Stimulated activated CD8-positive, alpha-beta memory T cell treated with anti-CD3 and anti-CD28 coated beads, Interleukin-4, amount 100 ng/mL, for 1 hour (primary cell): ENCODE data around the gene HDAC3.
A peak's percentile ranks its signal among the peaks of the same experiment; 100 is the strongest.
"Not testable (repeated sequence)": the region's sequence is repeated elsewhere in the genome, so short reads cannot be mapped to it uniquely, and the experiment has no call there.

ENCODE experiments used
- DNase-seq, 2 donors: peaks; one replicate each; pipeline ENCODE4 v3.0.0-alpha.2; 2020; ENCODE audit warnings: low read depth in 2 of 2, low spot score in 1 of 2

The HDAC3 gene

DNA sequence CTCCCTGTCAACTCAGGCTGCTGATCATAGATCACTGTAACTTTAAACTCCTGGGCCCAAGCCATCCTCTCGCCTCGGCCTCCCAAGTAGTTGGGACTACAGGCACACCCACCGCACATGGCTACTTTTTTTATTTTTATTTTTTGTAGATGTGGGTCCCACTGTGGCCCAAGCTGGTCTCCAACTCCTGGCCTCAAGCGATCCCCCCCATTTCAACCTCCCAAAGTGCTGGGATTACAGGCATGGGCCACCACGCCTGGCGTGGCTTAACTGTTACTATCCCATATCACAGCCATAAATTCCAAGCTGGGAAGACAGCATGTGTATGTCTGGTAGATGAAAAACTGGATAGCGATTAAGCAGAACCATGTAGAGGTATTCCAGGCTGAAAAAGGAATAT lies 1.0 kb downstream of the HDAC3 start:
- no peak for DNase-seq

DNA sequence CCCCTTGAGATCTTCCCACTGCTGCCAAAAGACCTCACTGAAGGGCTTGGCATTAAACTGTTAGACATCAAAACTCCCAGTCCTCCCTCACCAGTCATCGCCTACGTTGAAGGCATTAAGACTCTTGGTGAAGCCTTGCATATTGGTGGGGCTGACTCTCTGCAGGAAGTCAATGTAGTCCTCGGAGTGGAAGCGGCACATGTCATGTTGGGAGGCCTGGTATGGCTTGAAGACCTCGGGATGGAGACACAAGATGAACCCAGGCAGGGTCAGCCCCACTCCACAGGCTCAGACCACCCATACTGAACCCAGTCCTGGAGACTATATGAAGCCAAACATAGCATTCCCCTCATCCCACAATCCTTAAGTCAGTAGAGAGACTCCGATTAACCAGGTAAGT lies 1.9 kb downstream of the HDAC3 start:
- no peak for DNase-seq

DNA sequence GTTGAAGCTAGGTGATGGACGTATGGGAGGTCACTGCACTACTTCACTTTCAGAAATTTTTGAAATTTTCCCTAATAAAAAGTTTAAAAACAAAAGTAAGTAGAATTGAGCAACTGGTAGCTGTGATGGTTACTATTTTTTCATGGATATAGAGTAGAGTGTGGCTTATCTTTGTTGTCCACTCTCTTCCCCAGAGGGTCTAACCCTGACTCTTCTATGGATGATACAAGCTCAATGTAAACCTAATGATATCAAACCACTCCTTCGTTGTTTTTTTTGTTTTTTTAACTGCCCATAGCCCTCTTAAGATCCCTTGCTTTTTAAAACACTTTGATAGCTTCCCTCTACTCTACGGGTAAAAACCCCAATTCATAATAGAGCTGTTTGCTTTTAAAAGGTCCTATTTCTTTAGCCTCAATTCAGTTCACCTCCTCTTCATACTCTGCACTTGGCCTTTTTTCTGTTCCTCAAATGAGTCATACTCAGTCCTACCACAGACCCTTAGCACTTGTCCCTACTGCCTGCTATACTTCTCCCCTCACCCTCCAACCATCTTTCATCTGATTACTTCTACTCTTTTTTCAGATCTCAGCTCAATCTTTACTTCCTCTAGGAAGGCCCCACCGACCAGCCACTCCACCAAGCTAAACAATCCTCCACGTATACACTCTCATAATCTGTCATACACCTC lies 2.6 kb downstream of the HDAC3 start:
- no peak for DNase-seq

DNA sequence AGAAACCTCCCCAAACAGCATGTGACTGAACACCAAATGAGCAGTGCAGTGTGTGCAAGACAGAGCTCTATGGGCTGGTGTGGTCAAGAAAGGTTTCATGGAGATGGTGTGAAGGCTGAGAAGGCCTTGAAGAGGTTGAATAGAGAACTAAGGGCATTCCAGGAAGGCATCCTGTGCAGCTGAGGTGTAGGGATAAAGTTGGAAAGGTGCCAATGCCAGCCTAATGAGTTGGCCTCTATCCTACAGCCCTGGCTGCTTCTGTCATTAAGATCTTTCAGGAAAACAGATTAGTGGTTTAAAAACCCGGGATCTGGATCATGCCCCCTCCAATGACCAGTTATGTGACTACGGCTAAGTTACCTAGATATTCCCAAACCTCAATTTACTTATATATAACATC lies 4.0 kb downstream of the HDAC3 start:
- no peak for DNase-seq

DNA sequence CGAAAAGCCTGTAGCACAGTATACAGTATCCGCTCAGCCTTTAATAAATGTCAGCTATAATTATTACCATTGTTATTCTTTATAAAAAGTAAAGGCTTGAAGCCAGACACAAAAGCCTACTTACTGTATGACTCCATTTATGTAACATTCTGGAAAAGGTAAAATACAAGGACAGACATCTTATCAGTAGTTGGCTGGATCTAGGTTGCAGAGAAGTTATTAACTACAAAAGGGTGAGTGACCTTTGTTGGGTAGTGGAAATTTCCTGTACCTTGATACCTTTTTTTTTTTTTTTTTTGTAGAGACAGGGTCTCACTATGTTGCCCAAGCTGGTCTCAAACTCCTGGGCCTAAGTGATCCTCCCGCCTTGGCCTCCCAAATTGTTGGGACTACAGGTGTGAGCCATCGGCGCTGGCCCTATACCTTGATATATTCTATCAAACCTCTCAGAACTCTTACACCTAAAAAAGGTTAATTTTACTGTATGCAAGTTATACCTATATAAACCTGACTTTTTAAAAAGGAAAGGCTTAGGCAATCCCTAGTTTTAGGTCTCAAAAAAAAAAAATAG lies 6.0 kb downstream of the HDAC3 start:
- DNase-seq = no peak

DNA sequence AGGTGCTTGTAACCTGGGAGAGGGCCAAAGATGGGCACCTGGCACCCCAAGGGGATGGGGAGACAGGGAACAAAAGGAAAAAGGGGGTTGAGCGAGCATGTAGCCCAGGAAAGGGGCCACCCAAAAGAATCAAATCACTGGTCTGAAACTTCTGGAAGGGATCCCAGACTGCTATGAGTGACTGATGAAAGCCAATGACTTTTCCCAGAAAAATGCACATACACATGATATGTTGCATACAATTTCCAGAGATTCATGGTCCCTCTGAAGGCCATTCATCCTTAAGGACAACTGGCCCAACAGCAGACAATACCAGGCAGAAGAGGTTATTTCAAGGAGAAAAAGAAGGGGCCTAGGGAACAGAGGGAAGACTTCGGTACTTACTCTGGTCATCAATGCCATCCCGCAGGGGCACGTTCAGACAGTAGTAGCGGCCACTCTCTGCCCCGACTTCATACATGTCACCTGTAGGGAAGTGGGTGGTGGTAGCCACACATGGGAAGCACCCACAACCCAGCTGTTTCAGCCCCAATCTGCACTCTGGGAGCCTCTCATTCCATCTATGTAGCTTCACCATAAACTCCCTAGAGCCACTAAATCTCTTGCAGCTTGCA lies 8.4 kb downstream of the HDAC3 start:
- no peak for DNase-seq

DNA sequence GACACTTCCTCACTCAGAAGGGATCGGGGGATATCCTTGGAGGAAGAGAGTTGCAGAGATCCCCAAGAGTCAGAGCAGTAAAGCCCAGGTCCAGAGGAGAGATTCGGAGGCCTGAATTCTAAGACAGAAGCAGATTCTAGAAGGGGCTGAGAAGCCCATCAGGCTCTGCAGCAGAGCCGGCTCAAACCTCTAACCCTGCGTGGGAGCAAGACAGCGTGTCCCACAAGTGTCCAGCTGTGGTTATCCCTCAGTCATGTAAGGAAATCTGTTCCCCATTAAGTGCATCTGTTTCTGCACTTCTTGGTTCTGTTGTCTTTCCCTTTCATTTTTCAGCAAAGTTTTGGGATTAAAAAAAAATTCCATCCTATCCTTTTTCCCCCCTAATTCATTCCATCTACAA lies 13.0 kb downstream of the HDAC3 start:
- no peak for DNase-seq

DNA sequence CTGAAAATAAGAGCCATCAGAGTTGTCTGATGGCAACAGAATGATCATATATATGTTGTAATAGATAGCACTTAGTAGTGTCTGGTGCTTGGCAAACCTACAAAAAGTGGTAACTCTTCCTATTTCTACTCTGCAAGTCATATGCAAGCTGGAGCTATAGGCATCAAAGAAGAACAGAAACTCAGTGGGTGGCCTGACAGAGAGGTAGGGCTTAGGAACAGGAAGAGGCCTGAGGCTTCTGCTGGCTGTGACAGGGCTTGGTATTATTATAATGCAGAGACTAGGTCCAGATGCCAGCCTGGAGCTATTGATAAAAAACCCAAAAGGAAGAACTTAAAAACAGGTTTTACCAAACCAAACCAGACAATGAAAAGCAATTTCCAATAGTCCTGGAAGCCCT lies 13.5 kb downstream of the HDAC3 start:
- DNase-seq = no peak

DNA sequence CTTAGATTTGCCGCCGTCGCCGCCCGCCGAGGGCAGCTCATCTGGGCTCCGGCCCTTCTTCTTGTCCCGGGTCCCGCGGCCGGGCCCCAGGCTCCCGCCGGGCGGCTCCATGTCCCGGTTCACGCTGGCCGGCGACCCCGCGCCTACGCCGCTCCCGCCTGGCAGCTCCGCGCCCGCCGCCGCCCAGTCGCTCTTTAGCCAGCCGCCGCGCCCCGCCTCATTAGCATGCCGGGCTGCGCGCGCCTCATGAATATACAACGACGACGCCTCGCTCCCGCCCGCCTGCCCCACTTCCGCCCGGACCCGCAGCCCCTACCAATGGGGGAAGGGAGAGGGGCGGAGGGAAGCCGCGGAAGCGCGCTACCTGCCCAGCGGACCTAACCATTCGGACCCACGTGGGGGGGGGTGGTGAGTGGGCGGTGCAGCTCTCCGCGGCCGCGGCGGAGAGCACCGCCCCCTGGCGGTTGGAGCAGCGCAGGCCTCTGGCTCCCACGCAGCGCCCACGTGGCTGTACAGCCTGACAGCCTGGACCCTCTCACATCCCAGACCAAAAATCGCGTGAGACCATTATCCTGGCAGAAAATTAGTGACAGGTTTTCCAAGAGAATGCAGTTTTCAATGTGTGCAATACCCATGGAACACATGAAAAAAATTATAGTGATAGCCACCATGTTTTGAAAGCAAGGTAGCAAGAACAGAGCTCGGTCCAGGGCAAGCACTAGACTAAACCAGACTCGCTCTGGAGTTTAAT lies 17.7 kb downstream of the HDAC3 start, which contains the start of gene DIAPH1:
TSS of gene DIAPH1 (minus strand) at position 197 of the 751 bp plus-strand sequence. CDS start at position 111, 86 bp downstream.
- DNase-seq = peak; percentile 96 to 97

DNA sequence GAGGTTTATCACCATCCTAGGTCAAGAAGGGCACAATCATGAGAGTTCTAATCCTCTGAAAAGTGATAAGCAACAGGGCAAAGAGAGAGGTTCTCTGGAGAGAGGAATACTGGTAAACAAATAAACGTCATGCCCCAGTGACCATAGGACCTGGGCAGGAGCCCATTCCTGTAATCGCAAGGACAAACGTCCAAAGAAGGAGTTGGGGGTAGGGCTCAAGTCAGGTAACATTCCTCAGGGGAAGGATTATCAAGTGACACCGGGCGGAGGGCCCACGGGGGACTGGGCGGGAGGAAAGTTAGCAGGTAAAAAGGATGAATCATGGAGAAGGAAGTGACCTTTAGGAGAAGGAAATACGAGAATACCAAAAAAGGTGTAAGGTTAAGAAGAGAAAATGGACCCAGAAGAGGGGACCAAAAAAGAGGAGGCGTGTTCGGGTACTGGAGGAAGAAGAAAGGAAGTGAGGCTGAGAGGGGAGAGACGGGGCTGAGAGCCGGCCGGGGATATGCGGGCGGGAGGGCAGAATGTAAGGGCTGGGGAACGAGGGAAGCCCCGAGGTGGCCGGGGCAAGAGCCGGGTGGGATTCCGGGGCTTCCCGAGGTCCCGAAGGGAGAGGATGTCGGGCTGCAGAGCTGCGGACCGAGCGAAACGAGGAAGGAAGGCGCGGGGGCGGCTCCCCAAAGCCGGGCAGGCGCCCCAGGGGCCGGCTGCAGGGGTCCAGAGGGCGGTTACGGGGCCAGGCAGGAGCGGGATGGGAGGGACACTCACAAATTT lies 18.4 kb downstream of the HDAC3 start:
- DNase-seq = peak; percentile 11 to 16

DNA sequence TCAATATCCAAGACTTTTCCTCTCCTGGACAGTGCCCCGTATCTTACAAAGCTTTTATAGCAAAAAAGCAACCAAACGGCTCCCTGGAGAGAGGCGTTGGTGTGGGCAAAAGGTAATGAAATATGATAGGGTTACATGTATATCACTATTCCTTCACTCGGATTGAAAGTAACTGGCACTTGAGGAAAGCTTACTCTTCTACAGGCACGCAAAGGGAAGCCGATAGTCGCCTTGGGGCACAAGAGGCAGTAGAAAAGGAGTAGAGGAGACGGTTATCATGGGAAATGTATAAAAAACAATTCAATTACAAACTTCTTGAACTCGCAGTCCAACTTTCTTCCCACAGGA lies 19.0 kb downstream of the HDAC3 start:
- DNase-seq = no peak

DNA sequence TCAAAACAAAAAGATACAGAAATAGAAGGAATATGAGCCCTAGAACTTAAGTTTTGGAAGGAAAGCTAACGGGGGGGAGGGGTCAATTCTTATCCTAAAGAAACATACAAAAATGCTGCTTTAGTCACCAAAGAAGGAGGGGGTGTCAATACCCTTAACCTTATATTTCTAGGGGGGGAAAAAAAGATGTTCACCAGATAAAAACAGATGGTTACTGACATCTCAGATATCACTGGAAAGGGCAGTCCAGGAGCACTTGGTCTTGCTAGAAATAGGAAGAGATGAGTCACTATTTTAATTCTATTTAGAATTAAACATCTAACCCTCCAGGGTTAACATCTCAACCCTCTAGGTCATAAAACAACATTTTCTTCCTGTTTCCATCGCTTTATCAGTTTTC lies 19.5 kb downstream of the HDAC3 start:
- no peak for DNase-seq

DNA sequence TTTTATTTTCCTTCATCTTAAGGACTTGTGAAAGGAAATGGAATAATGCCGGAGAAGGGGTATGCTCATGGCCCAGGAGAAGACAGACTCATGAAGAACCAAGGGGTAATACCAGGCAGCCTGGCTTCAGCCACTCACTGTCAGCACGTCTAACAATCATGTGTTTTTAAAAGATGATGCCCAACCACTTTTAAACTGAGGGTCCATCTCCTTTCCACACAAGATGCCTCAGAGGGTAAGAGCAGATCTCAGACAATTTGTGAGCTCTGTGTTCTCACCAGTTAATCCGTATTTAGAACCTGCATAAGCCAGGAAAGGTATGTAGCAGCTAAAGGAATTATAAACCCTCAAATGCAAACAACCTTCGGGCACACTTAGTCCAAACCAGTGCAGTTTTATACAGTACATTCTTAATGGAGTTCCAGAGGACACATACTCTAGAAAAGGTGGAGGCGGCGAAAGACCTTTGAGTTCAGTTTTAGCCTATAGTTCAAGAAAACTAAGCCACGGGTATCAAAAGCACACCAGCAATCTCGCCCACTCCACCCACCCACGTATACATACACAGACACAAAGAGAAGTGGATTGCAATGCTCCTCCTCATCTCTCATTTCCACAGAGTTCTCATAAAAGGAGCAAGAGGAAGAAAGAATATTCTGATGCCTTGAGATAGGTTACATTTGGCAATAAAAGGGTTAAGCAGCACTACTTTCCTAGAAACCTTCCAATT lies 20.5 kb downstream of the HDAC3 start:
- DNase-seq = no peak

DNA sequence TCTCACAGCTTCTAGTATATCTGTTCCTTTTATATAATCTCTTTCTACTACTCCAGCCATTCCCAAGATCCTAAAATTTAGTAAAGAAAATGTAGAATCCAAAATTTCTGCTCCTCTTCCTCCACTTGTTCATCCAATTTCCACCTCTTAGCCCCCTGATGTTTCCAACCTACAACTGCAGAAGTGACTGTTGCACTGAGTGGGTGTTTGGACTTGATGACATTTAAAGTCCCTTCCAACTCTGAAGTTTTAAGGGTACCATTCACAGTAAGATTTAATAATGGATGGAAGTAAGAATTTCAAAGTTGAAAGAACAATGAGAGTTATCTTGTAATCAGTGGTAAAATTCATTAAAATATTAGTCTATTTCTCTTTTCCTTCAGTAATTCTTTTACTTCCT lies 23.3 kb downstream of the HDAC3 start:
- DNase-seq = no peak

DNA sequence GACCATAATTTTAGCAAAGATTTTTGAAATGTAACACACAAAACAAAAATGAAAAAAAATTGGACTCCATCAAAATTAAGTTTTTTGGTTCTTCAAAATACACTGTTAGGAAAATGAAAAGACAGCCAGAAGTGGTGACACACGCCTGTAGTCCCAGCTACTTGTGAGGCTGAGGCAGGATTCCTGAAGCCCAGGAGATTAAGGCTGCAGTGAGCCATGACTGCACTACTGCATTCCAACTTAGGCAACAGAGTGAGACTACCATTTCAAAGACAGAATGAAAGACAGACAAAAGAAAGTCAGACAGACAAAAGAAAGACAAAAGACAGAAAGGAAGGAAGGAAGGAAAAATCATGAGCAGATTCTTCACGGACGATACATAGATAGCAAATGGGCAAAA lies 25.4 kb downstream of the HDAC3 start:
- DNase-seq = no peak

DNA sequence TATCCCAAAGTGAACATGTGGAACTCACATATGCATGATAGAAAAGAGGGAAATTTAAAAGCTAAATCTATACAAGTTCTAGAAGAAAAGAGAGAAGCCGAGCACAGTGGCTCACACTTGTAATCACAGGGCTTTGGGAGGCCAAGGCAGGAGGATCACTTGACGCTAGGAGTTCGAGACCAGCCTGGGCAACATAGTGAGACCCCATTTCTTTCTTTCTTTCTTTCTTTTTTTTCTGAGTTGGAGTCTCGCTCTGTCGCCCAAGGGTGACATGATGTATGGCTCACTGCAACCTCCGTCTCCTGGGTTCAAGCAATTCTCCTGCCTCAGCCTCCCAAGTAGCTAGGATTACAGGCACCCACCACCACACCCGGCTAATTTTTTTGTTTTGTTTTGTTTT lies 26.7 kb downstream of the HDAC3 start:
- not testable (repeated sequence) for DNase-seq

DNA sequence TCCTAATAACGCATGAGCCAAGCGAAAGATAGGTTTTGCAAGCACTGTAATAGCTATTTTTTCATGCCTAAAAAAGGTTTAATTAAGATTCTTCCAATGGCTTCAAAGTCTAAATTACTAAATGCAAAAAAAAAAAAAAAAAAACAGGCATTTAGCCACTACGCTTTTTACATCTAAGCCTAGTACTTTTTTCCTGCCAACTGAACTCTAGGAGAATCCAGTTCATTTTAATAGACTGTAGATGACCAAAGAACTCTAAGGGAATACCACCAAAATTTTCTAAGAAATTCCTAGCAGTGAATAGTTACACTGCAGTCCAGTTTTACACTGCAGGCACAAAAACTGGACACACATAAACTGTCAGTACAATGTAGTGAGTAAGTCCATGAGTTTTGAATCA lies 27.6 kb downstream of the HDAC3 start:
- no peak for DNase-seq

DNA sequence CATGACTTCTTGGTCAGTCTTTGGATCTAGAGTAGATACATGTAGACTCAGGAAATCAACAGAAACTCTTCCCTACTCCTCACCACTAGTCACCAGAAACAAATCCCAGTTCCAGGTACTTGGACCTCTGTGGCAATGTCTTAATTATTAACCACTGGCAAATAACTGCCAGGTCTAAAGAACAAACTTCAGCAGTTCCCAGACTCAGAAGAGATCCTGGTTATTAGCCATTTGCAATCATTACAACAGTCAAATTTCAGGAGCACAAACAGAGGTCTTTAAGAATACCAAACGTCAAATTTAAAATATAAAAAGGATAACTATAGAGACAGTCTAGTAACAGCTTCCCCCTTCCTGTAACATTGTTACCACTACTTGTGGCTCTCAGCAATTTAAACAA lies 28.1 kb downstream of the HDAC3 start:
- DNase-seq = no peak

DNA sequence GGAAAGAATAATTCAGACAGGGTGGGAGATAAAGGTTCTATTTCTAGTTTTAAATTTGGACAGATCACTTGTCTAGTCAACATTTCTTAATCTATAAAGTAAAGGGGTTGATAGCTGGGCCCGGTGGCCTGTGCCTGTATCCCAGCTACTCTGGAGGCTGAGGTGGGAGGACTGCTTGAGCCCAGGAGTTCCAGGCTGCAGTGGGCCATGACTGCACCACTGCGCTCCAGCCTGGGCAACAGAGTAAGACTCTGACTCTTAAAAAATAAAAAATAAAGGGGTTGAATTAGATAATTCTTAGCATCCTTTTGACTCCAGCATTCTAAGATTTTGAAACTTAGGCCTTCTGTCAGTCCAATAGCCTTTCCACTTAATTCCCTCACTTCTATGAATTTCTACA lies 28.6 kb downstream of the HDAC3 start:
- DNase-seq = no peak

DNA sequence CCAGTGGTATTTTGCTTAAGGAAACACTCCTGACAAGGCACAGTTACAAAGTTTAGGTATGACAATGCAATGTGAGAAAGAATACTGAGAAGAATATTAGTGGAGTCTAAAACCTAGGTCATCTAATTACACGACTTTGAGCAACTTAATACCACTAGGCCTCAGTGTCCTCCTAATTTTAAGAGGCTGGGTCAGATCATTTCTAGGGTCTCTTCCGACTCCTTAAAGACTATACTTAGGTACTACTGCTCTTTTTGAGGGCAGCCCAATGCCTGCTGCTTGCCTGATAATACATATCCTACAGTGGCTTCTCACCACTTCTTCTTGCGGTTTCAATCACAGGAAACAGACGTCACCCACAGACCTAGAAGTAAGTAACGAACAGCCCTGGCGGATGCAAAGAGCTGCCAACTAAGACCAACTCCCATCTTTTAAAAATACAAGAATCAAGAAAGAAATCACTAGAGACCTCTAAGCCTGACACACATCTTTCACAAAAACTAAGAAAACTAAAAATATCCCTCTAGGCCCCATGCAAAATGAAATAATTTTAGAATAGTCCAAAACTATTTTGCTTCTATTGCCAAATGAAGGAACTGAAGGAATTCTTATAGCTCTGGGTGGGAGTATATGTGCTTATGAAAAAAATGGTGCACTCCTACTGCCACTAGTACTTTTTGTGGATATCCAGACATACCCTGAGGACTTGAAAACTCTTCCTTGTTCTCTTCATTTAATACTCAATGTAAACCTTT lies 30.9 kb downstream of the HDAC3 start:
- peak; percentile 47 to 53 for DNase-seq
